Natural killer cell treated with Interleukin-12 subunit alpha and Interleukin-12 subunit beta and Interleukin-15 and Interleukin-18, amount 100 ng/mL, for 72 hours (primary cell): ENCODE data around the gene PPIL3. TPM values are rescaled to one million over a fixed set of nuclear protein-coding genes. Genes with fewer than 3 reads are reported as not detected.

Experiments
- total RNA-seq, 2 donors: library from RNA; stranded (reverse); gene quantifications; one replicate each; pipeline ENCODE4 v1.2.3, GENCODE V29; 2022

PPIL3 gene
- total RNA-seq, 2 donors from 2014 or later, result 21.8 to 35.0 TPM

Other genes with a start within 250 kb of the PPIL3 start
- 100 to 1,000 TPM; 327 to 422 TPM for gene BZW1, start 77.2 kb downstream of the PPIL3 start, total RNA-seq
- gene CLK1, start 24.4 kb downstream of the PPIL3 start, total RNA-seq, result 100 to 1,000 TPM; 108 to 168 TPM
- gene NIF3L1, start 294 bp upstream of the PPIL3 start, total RNA-seq, result 10 to 100 TPM; 23.2 to 37.8 TPM
- gene ORC2, start 74.6 kb upstream of the PPIL3 start, total RNA-seq, result 10 to 100 TPM; 33.8 to 43.9 TPM
- 10 to 100 TPM; 55.0 to 64.6 TPM for gene HYCC2, start 182.6 kb upstream of the PPIL3 start, total RNA-seq
- 100 to 1,000 TPM; 104 to 124 TPM for gene NDUFB3, start 182.9 kb upstream of the PPIL3 start, total RNA-seq
- gene CFLAR, start 227.1 kb upstream of the PPIL3 start, total RNA-seq, result 100 to 1,000 TPM; 366 to 438 TPM